Fibroblast of villous mesenchyme (primary cell): ENCODE data around the gene GET3. TPM values are rescaled to one million over a fixed set of nuclear protein-coding genes. Genes with fewer than 3 reads are reported as not detected.

Experiments used
- DNase-seq: peaks from one replicate; pipeline ENCODE4 v3.0.0-alpha.2; 2010; ENCODE audit warnings: low read depth
- H3K4me3 ChIP-seq: 2 replicates; pipeline ENCODE4 v1.5.1; 2011; ENCODE audit warnings: low read depth, mild to moderate bottlenecking, low read length
- total RNA-seq: library from RNA; depleted of rRNA; stranded (reverse); fragments of >200 nt; gene quantifications from 2 replicates; pipeline ENCODE4 v1.2.3, GENCODE V29; 2012
- TF ChIP-seq, protein P1 (sequence below): IDR thresholded peaks from 2 replicates; pipeline ENCODE4 v1.5.1; 2012; ENCODE audit warnings: low read depth, mild to moderate bottlenecking, low read length; ENCODE audit not compliant: insufficient read depth

GET3 gene
- total RNA-seq, 1 donor: 82.5 TPM

DNA sequence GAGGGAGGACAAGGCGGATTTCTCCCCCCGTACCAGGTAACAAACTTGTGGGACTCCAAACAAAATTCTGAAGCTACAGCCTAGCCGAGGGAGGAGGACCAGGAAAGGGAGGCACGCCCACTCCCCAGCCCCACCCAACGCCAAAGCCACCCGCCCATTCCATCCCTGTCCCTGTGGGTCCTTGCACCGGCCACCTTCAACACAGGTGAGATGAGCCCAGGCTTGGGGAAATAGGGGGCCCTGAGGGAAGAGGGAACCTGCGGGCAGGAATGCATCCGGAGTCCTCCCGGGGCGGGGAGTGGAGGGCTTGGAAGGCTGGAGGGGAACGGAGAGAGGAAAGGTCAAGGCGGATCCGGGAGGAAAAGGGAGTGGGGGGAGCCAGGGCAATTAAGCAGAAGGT is 14.3 kb downstream of the GET3 start, which contains the start of gene BEST2:
TSS of gene BEST2 (plus strand) at position 157 of the 400 bp plus-strand sequence. CDS start 802 bp downstream, outside the sequence.
- no peak within 1 kb of the TSS for H3K4me3 ChIP-seq
- no peak for DNase-seq
- TF ChIP-seq, protein P1, sequence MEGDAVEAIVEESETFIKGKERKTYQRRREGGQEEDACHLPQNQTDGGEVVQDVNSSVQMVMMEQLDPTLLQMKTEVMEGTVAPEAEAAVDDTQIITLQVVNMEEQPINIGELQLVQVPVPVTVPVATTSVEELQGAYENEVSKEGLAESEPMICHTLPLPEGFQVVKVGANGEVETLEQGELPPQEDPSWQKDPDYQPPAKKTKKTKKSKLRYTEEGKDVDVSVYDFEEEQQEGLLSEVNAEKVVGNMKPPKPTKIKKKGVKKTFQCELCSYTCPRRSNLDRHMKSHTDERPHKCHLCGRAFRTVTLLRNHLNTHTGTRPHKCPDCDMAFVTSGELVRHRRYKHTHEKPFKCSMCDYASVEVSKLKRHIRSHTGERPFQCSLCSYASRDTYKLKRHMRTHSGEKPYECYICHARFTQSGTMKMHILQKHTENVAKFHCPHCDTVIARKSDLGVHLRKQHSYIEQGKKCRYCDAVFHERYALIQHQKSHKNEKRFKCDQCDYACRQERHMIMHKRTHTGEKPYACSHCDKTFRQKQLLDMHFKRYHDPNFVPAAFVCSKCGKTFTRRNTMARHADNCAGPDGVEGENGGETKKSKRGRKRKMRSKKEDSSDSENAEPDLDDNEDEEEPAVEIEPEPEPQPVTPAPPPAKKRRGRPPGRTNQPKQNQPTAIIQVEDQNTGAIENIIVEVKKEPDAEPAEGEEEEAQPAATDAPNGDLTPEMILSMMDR: no peak

DNA sequence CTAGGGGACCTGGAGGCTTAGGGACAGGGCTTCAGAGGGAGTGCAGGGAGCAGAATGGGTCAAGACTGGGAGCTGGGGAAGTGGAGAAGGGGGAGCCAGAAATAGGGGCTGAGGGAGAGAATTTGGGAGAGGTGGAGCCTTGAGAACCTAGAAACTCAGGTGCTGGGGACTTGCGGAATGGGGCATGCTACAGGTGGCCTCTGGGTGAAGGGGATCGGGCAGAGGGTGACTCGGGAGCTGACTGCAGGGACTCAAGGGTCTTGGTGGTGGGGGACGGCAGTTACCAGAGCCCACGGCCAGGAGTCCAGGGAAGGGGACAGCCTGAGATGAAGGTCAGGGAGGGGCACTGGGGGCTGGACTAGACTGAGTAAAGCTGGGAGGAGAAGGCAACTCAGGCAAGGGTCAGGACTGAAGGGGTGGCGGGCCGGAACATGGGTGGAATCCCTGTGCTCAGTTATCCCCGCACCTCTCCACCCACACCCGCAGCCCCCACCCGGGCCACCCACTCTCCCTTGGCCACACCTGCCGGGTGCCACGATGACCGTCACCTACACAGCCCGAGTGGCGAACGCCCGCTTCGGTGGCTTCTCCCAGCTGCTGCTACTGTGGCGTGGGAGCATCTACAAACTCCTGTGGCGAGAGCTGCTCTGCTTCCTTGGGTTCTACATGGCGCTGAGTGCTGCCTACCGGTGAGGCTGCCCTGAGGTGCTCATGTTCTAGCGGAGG is 14.9 kb downstream of the GET3 start:
- DNase-seq: no peak
- TF ChIP-seq, protein P1: no peak
- no peak overlapping the region for H3K4me3 ChIP-seq

DNA sequence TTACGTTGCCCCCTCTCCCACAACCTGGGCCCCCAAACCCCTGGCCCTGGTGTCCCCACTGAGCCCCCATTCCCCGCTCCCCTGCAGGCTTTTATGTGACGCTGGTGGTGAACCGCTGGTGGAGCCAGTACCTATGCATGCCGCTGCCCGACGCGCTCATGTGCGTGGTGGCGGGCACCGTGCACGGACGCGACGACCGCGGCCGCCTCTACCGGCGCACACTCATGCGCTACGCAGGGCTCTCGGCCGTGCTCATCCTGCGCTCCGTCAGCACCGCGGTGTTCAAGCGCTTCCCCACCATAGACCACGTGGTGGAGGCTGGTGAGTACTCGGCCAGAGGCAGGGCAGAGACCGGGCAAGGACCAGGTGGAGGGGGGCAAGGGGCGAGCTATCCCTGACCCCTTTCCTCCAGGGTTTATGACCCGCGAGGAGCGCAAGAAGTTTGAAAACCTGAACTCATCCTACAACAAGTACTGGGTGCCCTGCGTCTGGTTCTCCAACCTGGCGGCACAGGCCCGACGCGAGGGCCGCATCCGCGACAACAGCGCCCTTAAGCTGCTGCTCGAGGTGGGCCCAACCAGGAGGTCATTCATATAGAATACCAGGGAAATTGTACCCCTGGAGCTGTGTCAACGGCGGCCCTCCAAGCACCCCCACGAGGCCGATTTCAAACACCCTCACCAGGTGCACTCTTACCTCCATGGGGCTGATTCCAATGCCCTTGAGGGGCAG is 17.3 kb downstream of the GET3 start:
- DNase-seq: no peak
- no peak overlapping the region for H3K4me3 ChIP-seq
- TF ChIP-seq, protein P1: no peak

DNA sequence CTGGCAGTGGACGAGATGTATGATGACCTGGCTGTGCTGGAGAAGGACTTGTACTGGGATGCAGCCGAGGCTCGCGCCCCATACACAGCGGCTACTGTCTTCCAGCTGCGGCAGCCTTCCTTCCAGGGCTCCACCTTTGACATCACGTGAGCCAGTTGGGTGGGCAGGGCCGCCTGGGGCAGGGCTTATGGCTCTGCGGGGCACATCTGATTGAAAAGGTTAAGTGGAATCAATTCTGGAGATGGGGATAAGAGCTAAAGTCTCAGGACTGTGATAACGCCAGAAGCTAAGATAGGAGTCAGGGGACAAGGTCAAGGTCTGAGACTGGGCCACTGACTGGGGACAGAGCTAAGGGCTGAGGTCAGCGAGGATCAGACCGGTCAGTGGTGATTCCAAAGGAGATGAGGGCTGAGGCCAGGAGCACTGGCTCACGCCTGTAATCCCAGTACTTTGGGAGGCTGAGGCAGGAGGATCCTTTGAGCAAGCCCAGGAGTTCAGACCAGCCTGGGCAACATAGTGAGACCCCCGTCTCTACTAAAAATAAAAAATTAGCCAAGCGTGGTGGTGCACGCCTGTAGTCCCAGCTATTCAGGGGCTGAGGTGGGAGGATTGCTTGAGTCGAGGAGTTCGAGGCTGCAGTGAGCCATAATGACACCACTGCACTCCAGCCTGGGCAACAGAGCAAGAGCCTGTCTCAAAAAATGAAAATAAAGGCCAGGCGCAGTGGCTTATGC is 19.0 kb downstream of the GET3 start:
- H3K4me3 ChIP-seq: no peak overlapping the region
- no peak for DNase-seq
- TF ChIP-seq, protein P1: no peak

DNA sequence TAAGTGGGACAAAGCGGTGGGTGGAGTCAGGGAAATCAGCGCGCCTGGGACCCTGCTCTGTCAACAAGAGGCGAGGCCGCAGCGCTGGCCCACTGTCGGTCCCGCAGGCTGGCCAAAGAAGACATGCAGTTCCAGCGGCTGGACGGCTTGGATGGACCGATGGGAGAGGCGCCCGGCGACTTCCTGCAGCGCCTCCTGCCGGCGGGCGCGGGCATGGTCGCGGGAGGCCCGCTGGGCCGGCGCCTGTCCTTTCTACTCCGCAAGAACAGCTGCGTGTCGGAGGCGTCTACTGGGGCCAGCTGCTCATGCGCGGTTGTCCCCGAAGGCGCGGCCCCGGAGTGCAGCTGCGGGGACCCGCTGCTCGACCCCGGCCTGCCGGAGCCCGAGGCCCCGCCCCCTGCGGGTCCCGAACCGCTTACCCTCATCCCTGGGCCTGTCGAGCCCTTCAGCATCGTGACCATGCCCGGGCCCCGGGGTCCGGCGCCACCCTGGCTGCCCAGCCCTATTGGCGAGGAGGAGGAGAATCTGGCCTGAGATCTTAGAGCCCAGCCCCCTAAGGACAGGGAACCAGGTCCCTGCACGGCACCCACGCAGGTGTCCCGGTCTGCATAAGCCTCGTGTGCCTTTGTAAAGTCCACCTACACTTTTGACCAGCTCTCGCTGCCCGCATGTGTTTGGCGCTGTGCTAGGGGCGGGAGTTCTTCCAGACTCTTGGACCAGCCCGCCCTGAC is 20.4 kb downstream of the GET3 start:
- peak overlapping the region; percentile 52 for H3K4me3 ChIP-seq
- TF ChIP-seq, protein P1: peak; percentile 90
- DNase-seq: peak; percentile 76

DNA sequence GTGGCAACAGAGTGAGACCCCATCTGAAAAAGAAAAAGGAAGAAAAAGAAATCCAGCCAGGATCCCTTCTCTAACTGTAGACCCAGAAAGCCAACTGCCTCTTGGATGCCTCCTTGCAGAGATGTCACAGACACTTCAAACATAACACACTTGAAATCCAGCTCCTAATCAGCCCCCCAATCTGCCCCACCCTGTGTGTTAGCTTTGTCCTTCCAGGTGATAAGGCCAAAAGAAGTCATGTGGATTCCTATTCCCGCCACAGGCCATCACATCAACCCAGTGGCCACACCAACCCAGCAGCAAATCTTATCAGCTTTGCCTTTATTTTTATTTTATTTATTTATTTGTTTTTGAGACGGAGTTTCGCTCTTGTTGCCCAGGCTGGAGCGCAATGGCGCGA is 22.4 kb downstream of the GET3 start:
- no peak for DNase-seq
- TF ChIP-seq, protein P1: no peak

More for the DNA sequence above, 22.4 kb downstream of the GET3 start:
- no peak overlapping the region for H3K4me3 ChIP-seq
